GM19238 (cell line): Measurements from ENCODE around the gene TUBGCP6.
"Not testable (repeated sequence)": the region's sequence is repeated elsewhere in the genome, so short reads cannot be mapped to it uniquely, and the experiment has no call there.

Source experiments
- DNase-seq: peaks from one replicate; pipeline ENCODE4 v3.0.0; 2011; ENCODE audit warnings: low spot score; ENCODE audit not compliant: insufficient read length

Gene TUBGCP6

DNA sequence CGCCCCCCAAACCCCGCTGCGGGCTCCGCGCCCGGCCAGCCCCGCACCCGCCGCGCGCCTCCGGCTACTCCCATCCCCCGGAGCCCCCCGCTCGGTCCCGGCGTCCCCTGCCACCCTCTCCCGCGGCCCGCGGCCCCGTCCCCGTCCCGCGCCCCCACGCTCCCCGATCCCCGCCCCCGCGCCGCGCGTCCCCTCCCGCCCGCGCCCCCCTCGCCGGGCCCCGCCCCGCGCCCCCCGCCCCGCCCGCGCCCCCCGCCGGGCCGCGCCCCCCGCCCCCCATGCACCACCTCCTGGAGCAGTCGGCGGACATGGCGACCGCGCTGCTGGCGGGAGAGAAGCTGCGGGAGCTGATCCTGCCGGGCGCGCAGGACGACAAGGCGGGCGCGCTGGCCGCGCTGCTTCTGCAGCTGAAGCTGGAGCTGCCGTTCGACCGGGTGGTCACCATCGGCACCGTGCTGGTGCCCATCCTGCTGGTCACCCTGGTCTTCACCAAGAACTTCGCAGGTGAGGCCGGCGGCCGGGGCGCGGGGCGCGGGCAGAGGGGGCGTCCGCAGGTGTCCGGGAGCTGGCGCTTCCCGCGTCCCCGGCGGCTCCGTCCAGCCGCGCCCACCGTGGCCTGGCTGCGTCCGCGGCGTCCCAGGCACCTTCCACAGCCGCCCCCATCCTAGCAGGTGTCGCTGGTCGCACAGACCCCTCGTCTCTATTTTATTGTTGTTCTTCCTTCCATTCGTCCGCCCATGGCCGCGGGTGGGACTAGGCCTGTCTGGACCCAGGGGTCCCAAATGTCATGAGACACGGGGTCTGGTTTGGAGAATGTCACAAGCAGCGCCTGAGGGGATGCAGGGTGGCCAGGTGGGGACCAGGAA is 74.1 kb downstream of the TUBGCP6 start, which contains the start of gene PANX2:
Gene PANX2 (plus strand): TSS at position 279 of the 866 bp plus-strand sequence. CDS start 0 bp downstream, at position 279.
- no peak for DNase-seq

DNA sequence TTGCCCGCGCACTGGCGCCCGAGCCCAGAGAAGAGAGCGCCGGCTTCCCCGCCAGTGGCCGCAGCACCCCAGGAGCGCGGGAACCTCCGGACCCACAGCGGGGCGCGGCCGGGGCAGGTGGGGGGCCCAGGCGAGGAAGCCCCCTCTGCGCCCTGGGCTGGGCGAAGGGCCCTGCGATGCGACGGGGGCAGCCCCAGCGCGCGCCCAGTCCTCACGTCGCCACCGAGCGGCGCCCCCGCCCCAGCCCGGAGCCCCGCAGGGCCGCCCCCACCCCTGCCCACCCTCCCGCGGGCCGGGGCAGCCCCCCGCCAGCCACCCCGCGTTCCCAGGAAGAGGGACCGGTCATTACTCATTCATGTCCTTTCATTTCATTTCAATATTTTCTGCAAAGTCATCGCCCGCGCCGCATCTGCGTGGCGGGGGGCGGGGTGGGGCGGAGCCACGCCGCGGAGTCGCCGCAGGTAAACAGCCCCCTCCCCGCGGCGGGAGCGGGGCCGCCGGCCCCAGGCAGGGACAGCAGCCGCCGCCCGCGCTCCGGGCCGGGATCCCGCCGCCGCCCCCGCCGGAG is 75.0 kb downstream of the TUBGCP6 start:
- DNase-seq, result no peak

DNA sequence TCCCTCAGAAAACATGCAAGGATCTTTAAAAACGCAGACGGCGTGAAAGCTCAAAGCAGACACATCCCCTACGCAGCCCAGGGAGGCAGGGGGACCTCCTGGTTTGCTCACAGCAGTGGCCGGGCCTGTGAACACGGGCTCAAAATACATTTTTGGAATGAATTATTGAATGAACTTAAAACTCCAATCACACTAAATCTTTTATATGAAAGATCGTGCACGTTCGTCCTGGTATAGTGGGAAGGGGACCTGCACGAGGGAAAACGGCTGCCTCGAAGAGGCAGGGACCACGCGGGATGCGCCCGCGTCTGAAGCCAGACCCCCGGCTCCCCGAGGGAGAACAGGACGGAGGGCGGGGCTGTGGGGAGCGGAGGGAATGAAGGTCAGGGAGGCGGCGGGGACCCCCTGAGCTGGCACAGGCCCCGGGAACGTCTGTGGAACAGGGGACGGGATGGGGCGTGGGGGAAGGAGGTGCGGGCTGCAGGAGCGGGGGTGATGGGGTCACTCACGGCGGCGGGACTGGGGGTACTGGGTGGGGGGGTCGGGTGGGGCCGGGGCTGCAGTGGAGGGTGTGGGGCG is 75.6 kb downstream of the TUBGCP6 start:
- no peak for DNase-seq

DNA sequence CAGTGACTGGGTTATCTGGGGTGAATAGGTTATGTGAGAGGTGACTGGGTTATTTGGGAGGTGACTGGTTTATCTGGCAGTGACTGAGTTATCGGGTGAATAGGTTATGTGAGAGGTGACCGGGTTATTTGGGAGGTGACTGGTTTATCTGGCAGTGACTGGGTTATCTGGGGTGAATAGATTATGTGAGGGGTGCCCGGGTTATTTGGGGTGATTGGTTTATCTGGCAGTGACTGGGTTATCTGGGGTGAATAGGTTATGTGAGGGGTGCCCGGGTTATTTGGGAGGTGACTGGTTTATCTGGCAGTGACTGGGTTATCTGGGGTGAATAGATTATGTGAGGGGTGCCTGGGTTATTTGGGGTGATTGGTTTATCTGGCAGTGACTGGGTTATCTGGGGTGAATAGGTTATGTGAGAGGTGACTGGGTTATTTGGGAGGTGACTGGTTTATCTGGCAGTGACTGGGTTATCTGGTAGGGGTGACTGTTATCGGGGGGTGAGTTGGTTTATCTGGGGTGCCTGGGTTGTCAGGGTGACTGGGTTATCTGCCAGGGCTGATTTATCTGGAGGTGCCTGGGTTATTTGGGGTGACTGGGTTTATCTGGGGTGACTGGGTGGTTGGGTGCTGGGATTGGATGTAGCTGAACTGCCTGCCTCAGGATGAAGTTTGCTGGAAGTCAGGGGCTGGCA is 76.2 kb downstream of the TUBGCP6 start:
- not testable (repeated sequence) for DNase-seq

DNA sequence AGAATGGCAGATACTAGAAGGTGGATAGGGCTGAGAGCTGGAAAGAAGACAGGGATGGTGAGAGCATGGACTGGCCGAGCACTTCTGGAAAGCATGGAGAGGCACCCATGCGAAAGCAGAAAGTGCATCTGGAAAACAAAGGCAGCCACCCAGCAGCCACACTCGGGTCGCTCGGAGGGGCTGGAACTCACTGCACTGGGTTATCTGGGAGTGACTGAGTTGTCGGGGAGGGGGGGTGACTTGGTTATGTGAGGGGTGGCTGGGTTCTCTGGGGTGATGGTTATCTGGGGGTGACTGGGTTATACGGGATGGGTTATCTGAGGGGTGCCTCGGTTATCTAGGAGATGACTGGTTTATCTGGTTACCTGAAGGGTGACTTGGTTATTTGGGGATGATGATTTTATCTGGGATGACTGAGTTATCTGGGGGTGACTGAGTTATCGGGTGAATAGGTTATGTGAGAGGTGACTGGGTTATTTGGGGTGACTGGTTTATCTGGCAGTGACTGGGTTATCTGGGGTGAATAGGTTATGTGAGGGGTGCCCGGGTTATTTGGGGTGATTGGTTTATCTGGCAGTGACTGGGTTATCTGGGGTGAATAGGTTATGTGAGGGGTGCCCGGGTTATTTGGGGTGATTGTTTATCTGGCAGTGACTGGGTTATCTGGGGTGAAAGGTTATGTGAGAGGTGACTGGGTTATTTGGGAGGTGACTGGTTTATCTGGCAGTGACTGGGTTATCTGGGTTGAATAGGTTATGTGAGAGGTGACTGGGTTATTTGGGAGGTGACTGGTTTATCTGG is 76.9 kb downstream of the TUBGCP6 start:
- no peak for DNase-seq
